Fibroblast of mammary gland (primary cell): Measurements from ENCODE around the gene TEAD2.
"Not testable (repeated sequence)": the region's sequence is repeated elsewhere in the genome, so short reads cannot be mapped to it uniquely, and the experiment has no call there.

ENCODE experiments used
- DNase-seq: peaks from one replicate; pipeline ENCODE4 v3.0.0-alpha.2; 2010; ENCODE audit warnings: low read depth
- H3K4me3 ChIP-seq: 2 replicates; pipeline ENCODE4 v1.5.1; 2011; ENCODE audit warnings: low read depth, mild to moderate bottlenecking, low read length, moderate library complexity; ENCODE audit not compliant: control insufficient read depth
- CTCF ChIP-seq: conservative IDR thresholded peaks from 2 replicates; pipeline ENCODE4 v1.5.1; 2011; ENCODE audit warnings: low read depth, low read length, inconsistent platforms; ENCODE audit not compliant: control insufficient read depth, insufficient read depth

Gene TEAD2

GRCh38 chr19:49336482-49337266 is 25.5 kb downstream of the TEAD2 start:
- no peak overlapping the region for H3K4me3 ChIP-seq
- TF ChIP-seq CTCF: no peak
- no peak for DNase-seq

- TF ChIP-seq CTCF: no peak
- no peak for DNase-seq
- H3K4me3 ChIP-seq: no peak overlapping the region
Observed at GRCh38 chr19:49335784-49336481, 26.3 kb downstream of the TEAD2 start.

- no peak for TF ChIP-seq CTCF
- DNase-seq: no peak
- H3K4me3 ChIP-seq: no peak within 1 kb of the TSS
Observed at GRCh38 chr19:49335071-49335783, 27.0 kb downstream of the TEAD2 start, which contains the start of gene CD37. TSS of gene CD37 (plus strand) at chr19:49335406. CDS start at chr19:49335541, 135 bp downstream.

GRCh38 chr19:49333811-49334288 is 28.4 kb downstream of the TEAD2 start:
- no peak for DNase-seq

GRCh38 chr19:49333418-49333805 is 28.8 kb downstream of the TEAD2 start:
- no peak for TF ChIP-seq CTCF
- H3K4me3 ChIP-seq: no peak overlapping the region
- peak; percentile 40 for DNase-seq

More at GRCh38 chr19:49333811-49334288, 28.4 kb downstream of the TEAD2 start:
- no peak for TF ChIP-seq CTCF
- H3K4me3 ChIP-seq: no peak overlapping the region

GRCh38 chr19:49332691-49333417 is 29.4 kb downstream of the TEAD2 start:
- not testable (repeated sequence) for DNase-seq, H3K4me3 ChIP-seq
